Gastroesophageal sphincter (tissue), 4 donors: ENCODE measurements around the gene RAD51B. TPM values are rescaled to one million over a fixed set of nuclear protein-coding genes. Genes with fewer than 3 reads are reported as not detected.
"Not testable (repeated sequence)": the region's sequence is repeated elsewhere in the genome, so short reads cannot be mapped to it uniquely, and the experiment has no call there.

Source experiments
- ATAC-seq: fragments of 150-250 bp; one replicate; pipeline ENCODE4 v1.9.1; 2016; ENCODE audit warnings: mild to moderate bottlenecking, moderate library complexity
- H3K27ac ChIP-seq, 4 donors: fragments of 200-600 bp; sonication (generic) in 3 of 4; 1 replicate in 3 of 4; 2 replicates in 1 of 4; pipeline ENCODE4 v1.5.1; 2016 to 2019
- H3K27me3 ChIP-seq: fragments of 200-600 bp; sonication (generic); one replicate; pipeline ENCODE4 v1.5.1; 2019
- H3K36me3 ChIP-seq, 2 donors: fragments of 200-600 bp; sonication (generic); one replicate each; pipeline ENCODE4 v1.5.1; 2019; ENCODE audit warnings: control low read depth in 1 of 2
- H3K4me1 ChIP-seq, 3 donors: fragments of 200-600 bp; sonication (generic); 1 replicate in 2 of 3; 2 replicates in 1 of 3; pipeline ENCODE4 v1.5.1; 2016 to 2019; ENCODE audit warnings: control low read depth in 2 of 3
- H3K4me3 ChIP-seq, 2 donors: fragments of 200-600 bp; sonication (generic); one replicate each; pipeline ENCODE4 v1.5.1; 2019; ENCODE audit warnings: mild to moderate bottlenecking in 1 of 2, moderate library complexity in 1 of 2
- H3K9me3 ChIP-seq, 3 donors: fragments of 200-600 bp; sonication (generic); one replicate each; pipeline ENCODE4 v1.5.1; 2017 to 2019; ENCODE audit warnings: control low read depth in 2 of 3
- EP300 ChIP-seq: sonication (generic); formaldehyde crosslinking; IDR thresholded peaks from one replicate; pipeline ENCODE4 v1.6.1; 2017; ENCODE audit warnings: antibody characterized with exemption, mild to moderate bottlenecking
- POLR2A ChIP-seq, 2 donors: fragments of 450-650 bp; IDR thresholded peaks; one replicate each; pipeline ENCODE4 v1.6.1; 2017; ENCODE audit warnings: antibody characterized with exemption in 2 of 2, mild to moderate bottlenecking in 2 of 2, moderate library complexity in 1 of 2
- POLR2AphosphoS5 ChIP-seq: sonication (generic); formaldehyde crosslinking; IDR thresholded peaks from one replicate; pipeline ENCODE4 v1.6.1; 2017; ENCODE audit warnings: antibody characterized with exemption
- WGBS, 2 donors: methylation state at CpG; one replicate each; pipeline ENCODE4 v1.1.5; 2018; ENCODE audit warnings: low coverage in 1 of 2; 5-methylcytosine and 5-hydroxymethylcytosine counted together
- total RNA-seq, 4 donors: library from RNA; depleted of rRNA; stranded (reverse); fragments of >200 nt; gene quantifications; one replicate each; pipeline ENCODE4 v1.1.0, GENCODE V29; 2016
- TF ChIP-seq, protein P1 (sequence below), 4 experiments: fragments of 200-600 bp in 2 of 4; fragments of 450-650 bp in 2 of 4; sonication (generic) in 1 of 4; IDR thresholded peaks; one replicate each; pipeline ENCODE4 v1.5.1; 2017 to 2019; ENCODE audit warnings: antibody characterized with exemption in 4 of 4, mild to moderate bottlenecking in 2 of 4, moderate library complexity in 2 of 4

The RAD51B gene
- total RNA-seq, 4 donors from 2014 or later, result 5.1 to 7.0 (median 6.0) TPM

DNA sequence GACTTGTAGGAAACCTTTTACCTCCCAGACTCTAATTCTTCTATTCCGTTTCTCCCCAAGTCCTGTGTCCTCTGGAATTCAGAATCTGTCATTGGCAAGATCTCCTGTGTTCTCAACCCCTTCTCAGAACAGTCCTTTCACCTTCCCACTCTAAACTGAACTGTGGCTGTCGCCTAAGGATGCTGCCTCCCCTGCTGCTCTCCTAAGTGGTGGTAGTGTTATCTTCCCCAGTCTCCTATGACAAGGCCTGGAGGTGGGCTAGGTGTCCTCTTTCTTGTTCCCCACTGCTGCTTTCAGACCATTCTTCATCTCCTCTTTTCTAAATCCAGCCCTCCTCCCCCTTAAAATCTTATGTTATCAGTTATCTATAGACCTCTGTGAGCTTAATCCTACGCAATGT lies 397.4 kb downstream of the RAD51B start:
- Histone ChIP-seq H3K9me3 (no peaks in the 10 kb centered on the region), H3K4me1 (peaks cover 0 to 42% (median 5%) of the 10 kb centered on the region in 3 donors), H3K27me3 (no peaks in the 10 kb centered on the region), H3K36me3 (no peaks in the 10 kb centered on the region), H3K4me3 (no peak overlapping the region), H3K27ac (peak overlapping the region in 2 of 4 donors; percentile 9 to 55)
- TF ChIP-seq POLR2A (IDR thresholded peaks at IDR 0.05) (no peak), EP300 (no peak), POLR2AphosphoS5 (no peak)
- TF ChIP-seq, protein P1, sequence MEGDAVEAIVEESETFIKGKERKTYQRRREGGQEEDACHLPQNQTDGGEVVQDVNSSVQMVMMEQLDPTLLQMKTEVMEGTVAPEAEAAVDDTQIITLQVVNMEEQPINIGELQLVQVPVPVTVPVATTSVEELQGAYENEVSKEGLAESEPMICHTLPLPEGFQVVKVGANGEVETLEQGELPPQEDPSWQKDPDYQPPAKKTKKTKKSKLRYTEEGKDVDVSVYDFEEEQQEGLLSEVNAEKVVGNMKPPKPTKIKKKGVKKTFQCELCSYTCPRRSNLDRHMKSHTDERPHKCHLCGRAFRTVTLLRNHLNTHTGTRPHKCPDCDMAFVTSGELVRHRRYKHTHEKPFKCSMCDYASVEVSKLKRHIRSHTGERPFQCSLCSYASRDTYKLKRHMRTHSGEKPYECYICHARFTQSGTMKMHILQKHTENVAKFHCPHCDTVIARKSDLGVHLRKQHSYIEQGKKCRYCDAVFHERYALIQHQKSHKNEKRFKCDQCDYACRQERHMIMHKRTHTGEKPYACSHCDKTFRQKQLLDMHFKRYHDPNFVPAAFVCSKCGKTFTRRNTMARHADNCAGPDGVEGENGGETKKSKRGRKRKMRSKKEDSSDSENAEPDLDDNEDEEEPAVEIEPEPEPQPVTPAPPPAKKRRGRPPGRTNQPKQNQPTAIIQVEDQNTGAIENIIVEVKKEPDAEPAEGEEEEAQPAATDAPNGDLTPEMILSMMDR (IDR thresholded peaks at IDR 0.05), result no peak
- WGBS, 2 donors, result 83 to 88% methylated on average over 3 of the region's 3 CpGs
- ATAC-seq, result no peak

DNA sequence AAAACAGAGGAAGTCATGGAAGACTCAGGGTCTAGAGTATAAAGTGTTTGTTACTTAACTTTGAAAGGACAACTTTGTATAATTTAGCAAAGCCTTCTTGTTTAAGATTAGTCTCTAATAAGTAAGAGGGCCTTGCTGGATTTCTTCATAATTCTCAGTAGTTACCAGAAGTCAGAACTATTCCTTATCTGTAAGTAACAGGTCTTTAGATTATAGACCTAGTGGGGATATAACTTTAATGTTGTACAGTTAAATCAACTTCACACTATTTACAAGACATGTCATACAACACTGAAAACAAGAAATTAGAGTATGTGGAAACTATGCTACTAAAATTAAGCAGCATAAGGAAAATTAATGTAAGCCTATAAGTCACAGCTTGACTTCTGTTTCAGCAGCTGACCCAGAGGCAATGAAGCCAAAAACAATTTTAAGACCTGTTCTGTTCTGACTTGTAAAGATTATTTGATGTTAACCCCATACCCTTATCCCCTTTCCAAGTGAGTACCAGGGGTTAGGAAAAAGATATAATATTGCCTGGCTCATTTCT lies 398.3 kb downstream of the RAD51B start:
- H3K27ac ChIP-seq, result peak overlapping the region in 3 of 4 donors; percentile 9 to 55 (median 31)
- TF ChIP-seq, protein P1 (IDR thresholded peaks at IDR 0.05), result no peak
- peak; percentile 9 for TF ChIP-seq POLR2AphosphoS5
- ATAC-seq, result no peak
- H3K4me3 ChIP-seq, result no peak overlapping the region
- no peaks in the 10 kb centered on the region for H3K36me3 ChIP-seq
- no peaks in the 10 kb centered on the region for H3K9me3 ChIP-seq
- H3K27me3 ChIP-seq, result no peaks in the 10 kb centered on the region
- peaks cover 0 to 42% (median 5%) of the 10 kb centered on the region in 3 donors for H3K4me1 ChIP-seq

DNA sequence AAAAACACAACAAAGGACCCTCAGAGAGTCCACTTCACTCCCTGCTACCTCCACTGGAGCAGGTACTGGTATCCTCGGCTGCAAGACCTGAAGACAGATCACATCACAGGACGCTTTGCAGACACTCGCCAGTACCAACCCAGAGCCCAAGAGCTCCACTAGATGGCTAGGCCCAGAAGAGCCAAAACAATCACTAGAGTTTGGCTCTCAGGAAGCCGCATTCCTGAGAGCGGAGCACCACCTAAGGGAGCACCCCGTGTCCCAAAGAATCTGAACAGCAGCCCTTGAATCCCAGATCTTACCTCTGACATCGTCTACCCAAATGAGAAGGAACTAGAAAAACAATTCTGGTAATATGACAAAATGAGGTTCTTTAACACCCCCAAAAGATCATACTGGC lies 399.8 kb downstream of the RAD51B start:
- H3K27ac ChIP-seq, result no peak overlapping the region
- H3K4me3 ChIP-seq, result no peak overlapping the region
- H3K36me3 ChIP-seq, result no peaks in the 10 kb centered on the region
- no peaks in the 10 kb centered on the region for H3K9me3 ChIP-seq
- H3K27me3 ChIP-seq, result no peaks in the 10 kb centered on the region
- 89% methylated on average over 5 of the region's 7 CpGs; no CpG with 5 or more reads in 1 of the 2 donors for WGBS, 2 donors
- ATAC-seq, result no peak
- H3K4me1 ChIP-seq, result peaks cover 0 to 35% (median 5%) of the 10 kb centered on the region in 3 donors
- TF ChIP-seq EP300 (no peak), POLR2AphosphoS5 (no peak)

DNA sequence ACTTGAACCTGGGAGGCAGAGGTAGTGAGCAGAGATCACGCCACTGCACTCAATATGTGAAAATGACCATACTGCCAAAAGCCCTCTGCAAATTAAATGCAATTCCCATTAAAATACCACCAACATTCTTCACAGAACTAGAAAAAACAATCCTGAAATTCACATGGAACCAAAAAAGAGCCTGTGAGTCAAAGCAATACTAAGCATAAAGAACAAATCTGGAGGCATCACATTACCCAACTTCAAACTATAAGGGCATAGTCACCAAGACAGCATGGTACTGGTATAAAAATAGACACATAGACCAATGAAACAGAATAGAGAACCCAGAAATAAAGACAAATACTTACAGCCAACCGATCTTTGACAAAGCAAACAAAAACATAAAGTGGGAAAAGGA lies 401.5 kb downstream of the RAD51B start:
- not testable (repeated sequence) for ATAC-seq, H3K4me3 ChIP-seq, H3K27ac ChIP-seq, H3K27me3 ChIP-seq, H3K36me3 ChIP-seq, H3K9me3 ChIP-seq
- peaks cover 0 to 22% (median 5%) of the 10 kb centered on the region in 3 donors for H3K4me1 ChIP-seq
- 89 to 90% methylated on average over 1 to 2 of the region's 2 CpGs for WGBS, 2 donors

DNA sequence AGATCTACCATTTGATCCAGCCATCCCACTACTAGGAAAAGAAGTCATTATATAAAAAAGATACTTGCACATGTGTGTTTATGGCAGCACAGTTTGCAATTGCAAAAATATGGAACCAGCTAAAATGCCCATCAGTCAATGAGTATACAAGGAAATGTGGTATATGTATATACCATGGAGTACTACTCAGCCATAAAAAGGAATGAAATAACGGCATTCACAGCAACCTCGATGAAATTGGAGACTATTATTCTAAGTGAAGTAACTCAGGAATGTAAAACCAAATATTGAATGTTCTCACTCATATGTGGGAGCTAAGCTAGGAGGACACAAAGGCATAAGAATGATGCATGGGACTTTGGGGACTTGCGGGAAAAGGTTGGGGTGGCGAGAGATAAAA lies 402.6 kb downstream of the RAD51B start:
- Histone ChIP-seq H3K36me3 (no peaks in the 10 kb centered on the region), H3K9me3 (no peaks in the 10 kb centered on the region), H3K27ac (no peak overlapping the region), H3K27me3 (no peaks in the 10 kb centered on the region), H3K4me3 (no peak overlapping the region), H3K4me1 (peaks cover 0 to 13% (median 5%) of the 10 kb centered on the region in 3 donors)
- ATAC-seq, result no peak
- whole genome bisulfite sequencing, 2 donors, result 94 to 95% methylated on average over 4 of the region's 4 CpGs
- TF ChIP-seq EP300, result no peak

DNA sequence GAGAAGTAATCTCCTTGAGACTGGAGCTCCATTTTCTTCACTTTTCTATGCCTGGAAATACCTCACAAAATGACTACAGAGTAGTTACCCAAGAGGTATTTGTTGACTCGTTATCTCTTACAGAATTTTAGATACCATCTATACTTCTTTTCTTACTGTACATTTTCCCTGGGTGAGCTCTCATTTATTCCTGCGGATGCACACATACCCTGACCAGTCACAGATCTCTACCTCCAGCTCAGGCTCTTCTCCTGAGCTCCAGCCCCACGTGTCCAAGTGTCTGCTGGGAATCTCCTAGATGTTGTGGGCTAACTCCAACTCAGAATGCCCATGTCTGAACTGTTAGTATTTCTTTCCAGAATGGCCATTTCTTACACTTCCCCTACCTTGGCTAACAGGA lies 403.1 kb downstream of the RAD51B start:
- peaks cover 0 to 7% (median 1%) of the 10 kb centered on the region in 3 donors for H3K4me1 ChIP-seq
- H3K27me3 ChIP-seq, result no peaks in the 10 kb centered on the region
- H3K27ac ChIP-seq, result no peak overlapping the region
- TF ChIP-seq POLR2A (IDR thresholded peaks at IDR 0.05) (no peak), EP300 (no peak), POLR2AphosphoS5 (no peak)
- TF ChIP-seq, protein P1 (IDR thresholded peaks at IDR 0.05), result no peak
- H3K9me3 ChIP-seq, result no peaks in the 10 kb centered on the region
- no peak for ATAC-seq
- WGBS, 2 donors, result 90 to 95% methylated on average over 3 of the region's 3 CpGs
- no peak overlapping the region for H3K4me3 ChIP-seq
- H3K36me3 ChIP-seq, result no peaks in the 10 kb centered on the region
